Right cardiac atrium (tissue), 5 donors: ENCODE results near the gene TM4SF1. TPM values are rescaled to one million over a fixed set of nuclear protein-coding genes. Genes with fewer than 3 reads are reported as not detected.
"Not testable (repeated sequence)": the region's sequence is repeated elsewhere in the genome, so short reads cannot be mapped to it uniquely, and the experiment has no call there.

ENCODE experiments used
- ATAC-seq, 2 donors: fragments of 200-7000 bp; cut with Tn5 transposase; one replicate each; pipeline versions ENCODE4 v1.8.0 to v1.9.1; 2020; ENCODE audit warnings: moderate library complexity in 2 of 2, mild to moderate bottlenecking in 1 of 2
- DNase-seq, 3 donors: peaks; one replicate each; pipeline ENCODE4 v3.0.0-alpha.2; 2020
- H3K27ac ChIP-seq: one replicate; pipeline ENCODE4 v1.5.1; 2013; ENCODE audit warnings: mild to moderate bottlenecking, low read length, control low read depth, moderate library complexity
- H3K27me3 ChIP-seq: one replicate; pipeline ENCODE4 v1.6.1; 2013; ENCODE audit not compliant: control insufficient read depth, insufficient read depth
- H3K4me1 ChIP-seq: one replicate; pipeline ENCODE4 v1.6.1; 2013; ENCODE audit warnings: low read length; ENCODE audit not compliant: control insufficient read depth, insufficient read depth
- H3K4me3 ChIP-seq: one replicate; pipeline ENCODE4 v1.5.1; 2013; ENCODE audit warnings: low read length, control low read depth
- H3K9me3 ChIP-seq: one replicate; pipeline ENCODE4 v1.6.1; 2013; ENCODE audit warnings: low read length; ENCODE audit not compliant: control insufficient read depth
- WGBS: extraction: QIAGEN DNeasy Blood & Tissue Kit; methylation state at CpG from one replicate; pipeline ENCODE4 v1.1.7; 2013; 5-methylcytosine and 5-hydroxymethylcytosine counted together
- intact Hi-C, 4 donors: fragments of 100-400 bp; cut with DNase I; formaldehyde crosslinking; loops; one replicate each; pipeline versions ENCODE4 v1.11.0 to v1.14.0; 2022 to 2023
- polyA plus RNA-seq: library from polyadenylated mRNA; stranded (reverse); fragments of 200-250 nt; gene quantifications from one replicate; pipeline ENCODE4 v1.2.3, GENCODE V29; 2013
- total RNA-seq, 4 donors: library from RNA; stranded (reverse); fragmentation: NEBNext Ultra II Directional; extraction: Animal tissue kit (Norgen Biotek cat#: 25700); gene quantifications; one replicate each; pipeline ENCODE4 v1.2.1, GENCODE V29; 2021
- donor health status: healthy with polysubstance abuse.
- donor health status: DM: no; HTN: yes; CAD: no.
- donor health status: DM: no; HTN: no; CAD: no.
- donor health status: DM: no; HTN: yes; CAD: no; lungs with severe emphysema.
- donor health status: DM: yes; HTN: yes; CAD: no.

TM4SF1 gene
- total and polyA plus RNA-seq, 5 donors, result 70.8 to 130 (median 92.5) TPM

GRCh38 chr3:149384911-149385321, 7.5 kb upstream of the TM4SF1 start:
- Histone ChIP-seq H3K4me3 (no peak overlapping the region), H3K27me3 (no peaks in the 10 kb centered on the region), H3K9me3 (no peaks in the 10 kb centered on the region), H3K27ac (peak overlapping the region; percentile 13), H3K4me1 (no peaks in the 10 kb centered on the region)
- DNase-seq (no peak), ATAC-seq (no peak)
- intact Hi-C loops, result no loop called here
- WGBS, result 78% methylated on average over 6 of the region's 6 CpGs

- H3K27ac ChIP-seq, result no peak overlapping the region
- H3K4me3 ChIP-seq, result no peak overlapping the region
- no peak for DNase-seq
- H3K4me1 ChIP-seq, result no peaks in the 10 kb centered on the region
- no peaks in the 10 kb centered on the region for H3K27me3 ChIP-seq
- no peak for ATAC-seq
- no peaks in the 10 kb centered on the region for H3K9me3 ChIP-seq
- intact Hi-C loops, result no loop called here
Measured at GRCh38 chr3:149384167-149384566, 6.7 kb upstream of the TM4SF1 start.

GRCh38 chr3:149383703-149384102, 6.3 kb upstream of the TM4SF1 start:
- intact Hi-C loops, result no loop called here
- no peak overlapping the region for H3K4me3 ChIP-seq
- H3K27ac ChIP-seq, result no peak overlapping the region
- no peaks in the 10 kb centered on the region for H3K4me1 ChIP-seq
- no peaks in the 10 kb centered on the region for H3K27me3 ChIP-seq
- no peak for DNase-seq
- H3K9me3 ChIP-seq, result no peaks in the 10 kb centered on the region
- ATAC-seq, result no peak

- ATAC-seq (no peak), DNase-seq (no peak)
- Histone ChIP-seq H3K4me3 (no peak overlapping the region), H3K4me1 (no peaks in the 10 kb centered on the region), H3K9me3 (no peaks in the 10 kb centered on the region), H3K27ac (no peak overlapping the region), H3K27me3 (no peaks in the 10 kb centered on the region)
- intact Hi-C loops, result no loop called here
- WGBS, result 84% methylated on average over 6 of the region's 6 CpGs
Measured at GRCh38 chr3:149382518-149382917, 5.1 kb upstream of the TM4SF1 start.

- WGBS, result 62% methylated on average over 4 of the region's 4 CpGs
- Histone ChIP-seq H3K4me3 (no peak overlapping the region), H3K27me3 (no peaks in the 10 kb centered on the region), H3K27ac (no peak overlapping the region), H3K9me3 (no peaks in the 10 kb centered on the region), H3K4me1 (no peaks in the 10 kb centered on the region)
- DNase-seq (no peak), ATAC-seq (no peak)
- intact Hi-C loops, result no loop called here
Measured at GRCh38 chr3:149382101-149382467, 4.6 kb upstream of the TM4SF1 start.

GRCh38 chr3:149381173-149382100, 4.0 kb upstream of the TM4SF1 start:
- Histone ChIP-seq H3K4me1 (no peaks in the 10 kb centered on the region), H3K9me3 (no peaks in the 10 kb centered on the region), H3K27ac (no peak overlapping the region), H3K4me3 (no peak overlapping the region), H3K27me3 (no peaks in the 10 kb centered on the region)
- WGBS, result 79% methylated on average over 6 of the region's 6 CpGs
- intact Hi-C loops, result no loop called here
- DNase-seq (no peak), ATAC-seq (no peak)

- peak in 1 of 3 donors; percentile 33 for DNase-seq
- H3K27me3 ChIP-seq, intact Hi-C loops, ATAC-seq, H3K4me1 ChIP-seq, H3K9me3 ChIP-seq, H3K4me3 ChIP-seq, H3K27ac ChIP-seq: not testable (repeated sequence)
- 97% methylated on average over 18 of the region's 32 CpGs for WGBS
Measured at GRCh38 chr3:149380220-149380619, 2.8 kb upstream of the TM4SF1 start.

- 91% methylated on average over 9 of the region's 9 CpGs for WGBS
- ATAC-seq, result no peak
Measured at GRCh38 chr3:149378478-149379309, 1.2 kb upstream of the TM4SF1 start.

GRCh38 chr3:149376718-149377407, 586 bp downstream of the TM4SF1 start:
- DNase-seq (no peak), ATAC-seq (peak; percentile 57 to 68)
- no peaks in the 10 kb centered on the region for H3K9me3 ChIP-seq
- no peaks in the 10 kb centered on the region for H3K27me3 ChIP-seq
- peak overlapping the region; percentile 89 for H3K4me3 ChIP-seq
- peak overlapping the region; percentile 99 for H3K27ac ChIP-seq
- H3K4me1 ChIP-seq, result peaks cover 4% of the 10 kb centered on the region
- WGBS, result 36% methylated on average over 8 of the region's 8 CpGs
- intact Hi-C loops, result no loop called here

More at GRCh38 chr3:149378478-149379309, 1.2 kb upstream of the TM4SF1 start:
- intact Hi-C loops, result no loop called here
- H3K27ac ChIP-seq, result peak overlapping the region; percentile 43
- no peaks in the 10 kb centered on the region for H3K9me3 ChIP-seq
- peak in 1 of 3 donors; percentile 40 for DNase-seq
- peaks cover 4% of the 10 kb centered on the region for H3K4me1 ChIP-seq
- H3K27me3 ChIP-seq, result no peaks in the 10 kb centered on the region
- H3K4me3 ChIP-seq, result no peak overlapping the region

- H3K27ac ChIP-seq, result peak overlapping the region; percentile 84
- ATAC-seq (no peak), DNase-seq (peak in 1 of 3 donors; percentile 53)
- intact Hi-C loops, result no loop called here
- no peaks in the 10 kb centered on the region for H3K27me3 ChIP-seq
- peak overlapping the region; percentile 30 for H3K4me3 ChIP-seq
- H3K9me3 ChIP-seq, result no peaks in the 10 kb centered on the region
- H3K4me1 ChIP-seq, result peaks cover 5% of the 10 kb centered on the region
- WGBS, result 54% methylated on average over 4 of the region's 4 CpGs
Measured at GRCh38 chr3:149375501-149376196, 1.8 kb downstream of the TM4SF1 start.
